GM23338 (cell line): ENCODE measurements around the gene MKNK1. TPM values are rescaled to one million over a fixed set of nuclear protein-coding genes. Genes with fewer than 3 reads are reported as not detected.

Experiments used
- ATAC-seq: fragments of 200-7000 bp; cut with Tn5 transposase; 3 replicates; pipeline ENCODE4 v1.9.1; 2020
- DNase-seq: peaks from one replicate; pipeline ENCODE4 v3.0.0-alpha.2; 2015; ENCODE audit warnings: low spot score
- H2AFZ ChIP-seq: fragments of 200-600 bp; sonication (generic); 2 replicates; pipeline ENCODE4 v1.8.0; 2016; ENCODE audit warnings: antibody characterized with exemption, mild to moderate bottlenecking, moderate library complexity
- H3F3A ChIP-seq: fragments of 200-600 bp; sonication (generic); replicated peaks from 2 replicates; pipeline ENCODE4 v1.8.0; 2017; ENCODE audit warnings: antibody characterized with exemption, mixed run types, low read depth
- H3K27ac ChIP-seq: fragments of 200-600 bp; sonication (generic); 2 replicates; pipeline ENCODE4 v1.6.1; 2016; ENCODE audit warnings: low read depth
- H3K27me3 ChIP-seq: fragments of 200-600 bp; sonication (generic); 2 replicates; pipeline ENCODE4 v1.8.0; 2016; ENCODE audit warnings: mild to moderate bottlenecking, mixed run types, moderate library complexity; ENCODE audit not compliant: insufficient read depth
- H3K36me3 ChIP-seq: fragments of 200-600 bp; sonication (generic); 2 replicates; pipeline ENCODE4 v1.8.0; 2016; ENCODE audit warnings: mild to moderate bottlenecking; ENCODE audit not compliant: insufficient read depth
- H3K4me1 ChIP-seq: fragments of 200-600 bp; sonication (generic); 2 replicates; pipeline ENCODE4 v1.8.0; 2016; ENCODE audit warnings: mild to moderate bottlenecking, moderate library complexity; ENCODE audit not compliant: insufficient read depth
- H3K4me2 ChIP-seq: fragments of 200-600 bp; sonication (generic); 2 replicates; pipeline ENCODE4 v1.7.1; 2017; ENCODE audit warnings: mixed run types
- H3K4me3 ChIP-seq: fragments of 200-600 bp; sonication (generic); 2 replicates; pipeline ENCODE4 v1.6.1; 2016; ENCODE audit warnings: mixed run types
- H3K79me2 ChIP-seq: fragments of 200-600 bp; sonication (generic); replicated peaks from 2 replicates; pipeline ENCODE4 v1.8.0; 2017; ENCODE audit warnings: mild to moderate bottlenecking; ENCODE audit not compliant: insufficient read depth
- H3K9me2 ChIP-seq: fragments of 200-600 bp; sonication (generic); 2 replicates; pipeline ENCODE4 v1.8.0; 2017; ENCODE audit not compliant: insufficient read depth
- H4K20me1 ChIP-seq: fragments of 200-600 bp; sonication (generic); replicated peaks from 2 replicates; pipeline ENCODE4 v1.8.0; 2017; ENCODE audit warnings: mild to moderate bottlenecking; ENCODE audit not compliant: insufficient read depth
- H3K27ac Mint-ChIP-seq: 2 replicates; pipeline ENCODE4 v1.8.0; 2020; ENCODE audit warnings: inconsistent platforms, mild to moderate bottlenecking, moderate library complexity, mixed read lengths
- H3K27me3 Mint-ChIP-seq: 3 replicates; pipeline ENCODE4 v1.8.0; 2022; ENCODE audit warnings: low read depth, mild to moderate bottlenecking, moderate library complexity, mixed read lengths, inconsistent platforms; ENCODE audit not compliant: insufficient read depth, poor library complexity
- H3K36me3 Mint-ChIP-seq: 3 replicates; pipeline ENCODE4 v1.8.0; 2021; ENCODE audit warnings: low read depth, mild to moderate bottlenecking, inconsistent platforms, moderate library complexity, mixed read lengths
- H3K4me1 Mint-ChIP-seq: 3 replicates; pipeline ENCODE4 v1.8.0; 2020; ENCODE audit warnings: mild to moderate bottlenecking, inconsistent platforms, mixed read lengths
- H3K4me3 Mint-ChIP-seq: 3 replicates; pipeline ENCODE4 v1.8.0; 2021; ENCODE audit warnings: moderate library complexity, mild to moderate bottlenecking, inconsistent platforms, mixed read lengths
- H3K9me3 Mint-ChIP-seq: 3 replicates; pipeline ENCODE4 v1.8.0; 2020; ENCODE audit warnings: moderate library complexity, mild to moderate bottlenecking, inconsistent platforms, mixed read lengths
- CREB1 ChIP-seq: fragments of 250-450 bp; sonication (Bioruptor Pico); IDR thresholded peaks from 2 replicates; pipeline ENCODE4 v1.5.0; 2020; ENCODE audit warnings: low read depth, mild to moderate bottlenecking, moderate library complexity
- EZH2 ChIP-seq: fragments of 200-600 bp; sonication (generic); IDR thresholded peaks from one replicate; pipeline ENCODE4 v1.8.0; 2017; ENCODE audit warnings: antibody characterized with exemption, mild to moderate bottlenecking, low read depth; ENCODE audit not compliant: unreplicated experiment
- EZH2phosphoT487 ChIP-seq: fragments of 200-600 bp; sonication (generic); IDR thresholded peaks from one replicate; pipeline ENCODE4 v1.8.1; 2018; ENCODE audit warnings: antibody characterized with exemption; ENCODE audit not compliant: unreplicated experiment
- JUNB ChIP-seq: IDR thresholded peaks from one replicate; pipeline ENCODE4 v1.6.1; 2016; ENCODE audit warnings: antibody characterized with exemption; ENCODE audit not compliant: unreplicated experiment
- NANOG ChIP-seq: IDR thresholded peaks from 2 replicates; pipeline ENCODE4 v1.6.1; 2016; ENCODE audit warnings: antibody characterized with exemption, borderline replicate concordance
- POLR2AphosphoS5 ChIP-seq: IDR thresholded peaks from 2 replicates; pipeline ENCODE4 v1.6.1; 2016; ENCODE audit warnings: antibody characterized with exemption, low read depth
- STAT1 ChIP-seq: IDR thresholded peaks from one replicate; pipeline ENCODE4 v1.6.1; 2016; ENCODE audit warnings: antibody characterized with exemption; ENCODE audit not compliant: unreplicated experiment
- ZNF114 ChIP-seq: fragments of 250-450 bp; sonication (Bioruptor Pico); IDR thresholded peaks from 2 replicates; pipeline ENCODE4 v1.5.0; 2020; ENCODE audit warnings: mild to moderate bottlenecking, moderate library complexity
- ZNF331 ChIP-seq: fragments of 250-450 bp; sonication (Bioruptor Pico); IDR thresholded peaks from 2 replicates; pipeline ENCODE4 v1.5.0; 2020; ENCODE audit warnings: low read depth, mild to moderate bottlenecking, moderate library complexity
- polyA plus RNA-seq: library from polyadenylated mRNA; unstranded; fragments of >200 nt; fragmentation: Nextera tagmentation; extraction: Ambion mirVana; gene quantifications from 2 replicates; pipeline ENCODE4 v1.2.1, GENCODE V29; 2016
- total RNA-seq: library from RNA; depleted of rRNA; stranded (reverse); fragments of >200 nt; shearing (Covaris generic); gene quantifications from 2 replicates; pipeline ENCODE4 v1.2.3, GENCODE V29; 2014
- TF ChIP-seq, protein P1 (sequence below): IDR thresholded peaks from one replicate; pipeline ENCODE4 v1.6.1; 2018; ENCODE audit warnings: antibody characterized with exemption; ENCODE audit not compliant: unreplicated experiment
- TF ChIP-seq, protein P2 (sequence below), 2 experiments: fragments of 200-600 bp in 1 of 2; sonication (generic) in 1 of 2; conservative IDR thresholded peaks; 2 replicates each; pipeline versions ENCODE4 v1.5.1 to v1.6.1; 2016 to 2017; ENCODE audit warnings: antibody characterized with exemption in 2 of 2, low read depth in 2 of 2, mild to moderate bottlenecking in 2 of 2, moderate library complexity in 1 of 2
- TF ChIP-seq, protein P3 (sequence below): IDR thresholded peaks from 2 replicates; pipeline ENCODE4 v1.6.1; 2016; ENCODE audit warnings: antibody characterized with exemption
- TF ChIP-seq, protein P4 (sequence below): fragments of 250-450 bp; sonication (Bioruptor Pico); IDR thresholded peaks from 2 replicates; pipeline ENCODE4 v1.5.0; 2020; ENCODE audit warnings: mild to moderate bottlenecking, moderate library complexity

The MKNK1 gene
- total and polyA plus RNA-seq, 2 experiments from 2014 or later, result 11.8 to 20.5 TPM

DNA sequence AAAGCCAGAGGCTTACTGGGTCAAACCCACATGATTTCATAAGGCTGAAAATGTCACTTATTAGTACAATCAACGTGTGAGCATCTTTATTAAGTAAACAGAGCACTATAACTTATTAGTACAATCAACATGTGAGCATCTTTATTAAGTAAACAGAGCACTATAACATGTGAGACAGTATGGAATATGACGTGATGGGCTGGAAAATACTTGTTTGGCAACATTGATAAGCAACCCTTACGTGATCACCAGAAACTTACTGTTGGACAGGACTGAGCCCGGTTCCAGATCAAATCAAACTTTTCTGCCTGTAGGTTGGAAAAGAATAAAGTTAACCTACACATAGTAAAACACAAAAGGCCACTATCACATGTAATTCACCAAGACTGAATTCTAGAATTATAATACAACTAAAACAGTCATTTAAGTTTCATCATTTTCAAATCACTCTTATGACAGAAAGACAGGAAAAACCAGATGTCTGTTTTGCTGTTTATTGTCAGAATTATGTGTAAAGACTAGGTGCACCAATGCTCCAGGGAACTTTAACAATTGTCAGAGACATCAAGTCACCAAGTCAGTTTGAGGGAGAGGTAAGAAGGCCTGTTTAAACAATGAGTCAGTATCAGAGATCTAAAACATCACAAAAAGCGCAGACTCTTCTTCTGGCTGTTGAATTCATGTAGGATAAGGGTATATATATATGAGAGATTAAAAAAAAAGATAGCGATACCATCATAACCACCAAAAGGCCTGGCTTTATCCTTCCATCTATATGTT, 48.4 kb upstream of the MKNK1 start:
- no peak overlapping the region for H3K4me3 ChIP-seq
- no peaks in the 10 kb centered on the region for H4K20me1 ChIP-seq
- no peaks in the 10 kb centered on the region for H3K79me2 ChIP-seq
- Mint-ChIP-seq H3K9me3 (peaks cover 15% of the 10 kb centered on the region; the same call in 2 of the 3 replicates), H3K36me3 (peaks cover 70% of the 10 kb centered on the region), H3K4me3 (no peak overlapping the region), H3K27me3 (no peaks in the 10 kb centered on the region), H3K27ac (no peak overlapping the region), H3K4me1 (no peaks in the 10 kb centered on the region)
- no peaks in the 10 kb centered on the region for H3K4me1 ChIP-seq
- ATAC-seq (no peak), DNase-seq (no peak)
- H3K36me3 ChIP-seq, result peaks cover 27% of the 10 kb centered on the region
- no peaks in the 10 kb centered on the region for H3K27me3 ChIP-seq
- TF ChIP-seq, protein P1, sequence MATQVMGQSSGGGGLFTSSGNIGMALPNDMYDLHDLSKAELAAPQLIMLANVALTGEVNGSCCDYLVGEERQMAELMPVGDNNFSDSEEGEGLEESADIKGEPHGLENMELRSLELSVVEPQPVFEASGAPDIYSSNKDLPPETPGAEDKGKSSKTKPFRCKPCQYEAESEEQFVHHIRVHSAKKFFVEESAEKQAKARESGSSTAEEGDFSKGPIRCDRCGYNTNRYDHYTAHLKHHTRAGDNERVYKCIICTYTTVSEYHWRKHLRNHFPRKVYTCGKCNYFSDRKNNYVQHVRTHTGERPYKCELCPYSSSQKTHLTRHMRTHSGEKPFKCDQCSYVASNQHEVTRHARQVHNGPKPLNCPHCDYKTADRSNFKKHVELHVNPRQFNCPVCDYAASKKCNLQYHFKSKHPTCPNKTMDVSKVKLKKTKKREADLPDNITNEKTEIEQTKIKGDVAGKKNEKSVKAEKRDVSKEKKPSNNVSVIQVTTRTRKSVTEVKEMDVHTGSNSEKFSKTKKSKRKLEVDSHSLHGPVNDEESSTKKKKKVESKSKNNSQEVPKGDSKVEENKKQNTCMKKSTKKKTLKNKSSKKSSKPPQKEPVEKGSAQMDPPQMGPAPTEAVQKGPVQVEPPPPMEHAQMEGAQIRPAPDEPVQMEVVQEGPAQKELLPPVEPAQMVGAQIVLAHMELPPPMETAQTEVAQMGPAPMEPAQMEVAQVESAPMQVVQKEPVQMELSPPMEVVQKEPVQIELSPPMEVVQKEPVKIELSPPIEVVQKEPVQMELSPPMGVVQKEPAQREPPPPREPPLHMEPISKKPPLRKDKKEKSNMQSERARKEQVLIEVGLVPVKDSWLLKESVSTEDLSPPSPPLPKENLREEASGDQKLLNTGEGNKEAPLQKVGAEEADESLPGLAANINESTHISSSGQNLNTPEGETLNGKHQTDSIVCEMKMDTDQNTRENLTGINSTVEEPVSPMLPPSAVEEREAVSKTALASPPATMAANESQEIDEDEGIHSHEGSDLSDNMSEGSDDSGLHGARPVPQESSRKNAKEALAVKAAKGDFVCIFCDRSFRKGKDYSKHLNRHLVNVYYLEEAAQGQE, result no peak
- TF ChIP-seq, protein P2, sequence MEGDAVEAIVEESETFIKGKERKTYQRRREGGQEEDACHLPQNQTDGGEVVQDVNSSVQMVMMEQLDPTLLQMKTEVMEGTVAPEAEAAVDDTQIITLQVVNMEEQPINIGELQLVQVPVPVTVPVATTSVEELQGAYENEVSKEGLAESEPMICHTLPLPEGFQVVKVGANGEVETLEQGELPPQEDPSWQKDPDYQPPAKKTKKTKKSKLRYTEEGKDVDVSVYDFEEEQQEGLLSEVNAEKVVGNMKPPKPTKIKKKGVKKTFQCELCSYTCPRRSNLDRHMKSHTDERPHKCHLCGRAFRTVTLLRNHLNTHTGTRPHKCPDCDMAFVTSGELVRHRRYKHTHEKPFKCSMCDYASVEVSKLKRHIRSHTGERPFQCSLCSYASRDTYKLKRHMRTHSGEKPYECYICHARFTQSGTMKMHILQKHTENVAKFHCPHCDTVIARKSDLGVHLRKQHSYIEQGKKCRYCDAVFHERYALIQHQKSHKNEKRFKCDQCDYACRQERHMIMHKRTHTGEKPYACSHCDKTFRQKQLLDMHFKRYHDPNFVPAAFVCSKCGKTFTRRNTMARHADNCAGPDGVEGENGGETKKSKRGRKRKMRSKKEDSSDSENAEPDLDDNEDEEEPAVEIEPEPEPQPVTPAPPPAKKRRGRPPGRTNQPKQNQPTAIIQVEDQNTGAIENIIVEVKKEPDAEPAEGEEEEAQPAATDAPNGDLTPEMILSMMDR (conservative IDR thresholded peaks at IDR 0.05; ENCODE audit: low read depth in 2 of 2), result no peak
- TF ChIP-seq, protein P3, sequence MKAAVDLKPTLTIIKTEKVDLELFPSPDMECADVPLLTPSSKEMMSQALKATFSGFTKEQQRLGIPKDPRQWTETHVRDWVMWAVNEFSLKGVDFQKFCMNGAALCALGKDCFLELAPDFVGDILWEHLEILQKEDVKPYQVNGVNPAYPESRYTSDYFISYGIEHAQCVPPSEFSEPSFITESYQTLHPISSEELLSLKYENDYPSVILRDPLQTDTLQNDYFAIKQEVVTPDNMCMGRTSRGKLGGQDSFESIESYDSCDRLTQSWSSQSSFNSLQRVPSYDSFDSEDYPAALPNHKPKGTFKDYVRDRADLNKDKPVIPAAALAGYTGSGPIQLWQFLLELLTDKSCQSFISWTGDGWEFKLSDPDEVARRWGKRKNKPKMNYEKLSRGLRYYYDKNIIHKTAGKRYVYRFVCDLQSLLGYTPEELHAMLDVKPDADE, result no peak
- TF ChIP-seq NANOG (no peak), POLR2AphosphoS5 (no peak), STAT1 (no peak), JUNB (no peak), ZNF331 (CRISPR knock-in tag) (no peak), EZH2phosphoT487 (no peak), ZNF114 (CRISPR knock-in tag) (no peak), EZH2 (no peak), CREB1 (CRISPR knock-in tag) (no peak)
- TF ChIP-seq, protein P4, sequence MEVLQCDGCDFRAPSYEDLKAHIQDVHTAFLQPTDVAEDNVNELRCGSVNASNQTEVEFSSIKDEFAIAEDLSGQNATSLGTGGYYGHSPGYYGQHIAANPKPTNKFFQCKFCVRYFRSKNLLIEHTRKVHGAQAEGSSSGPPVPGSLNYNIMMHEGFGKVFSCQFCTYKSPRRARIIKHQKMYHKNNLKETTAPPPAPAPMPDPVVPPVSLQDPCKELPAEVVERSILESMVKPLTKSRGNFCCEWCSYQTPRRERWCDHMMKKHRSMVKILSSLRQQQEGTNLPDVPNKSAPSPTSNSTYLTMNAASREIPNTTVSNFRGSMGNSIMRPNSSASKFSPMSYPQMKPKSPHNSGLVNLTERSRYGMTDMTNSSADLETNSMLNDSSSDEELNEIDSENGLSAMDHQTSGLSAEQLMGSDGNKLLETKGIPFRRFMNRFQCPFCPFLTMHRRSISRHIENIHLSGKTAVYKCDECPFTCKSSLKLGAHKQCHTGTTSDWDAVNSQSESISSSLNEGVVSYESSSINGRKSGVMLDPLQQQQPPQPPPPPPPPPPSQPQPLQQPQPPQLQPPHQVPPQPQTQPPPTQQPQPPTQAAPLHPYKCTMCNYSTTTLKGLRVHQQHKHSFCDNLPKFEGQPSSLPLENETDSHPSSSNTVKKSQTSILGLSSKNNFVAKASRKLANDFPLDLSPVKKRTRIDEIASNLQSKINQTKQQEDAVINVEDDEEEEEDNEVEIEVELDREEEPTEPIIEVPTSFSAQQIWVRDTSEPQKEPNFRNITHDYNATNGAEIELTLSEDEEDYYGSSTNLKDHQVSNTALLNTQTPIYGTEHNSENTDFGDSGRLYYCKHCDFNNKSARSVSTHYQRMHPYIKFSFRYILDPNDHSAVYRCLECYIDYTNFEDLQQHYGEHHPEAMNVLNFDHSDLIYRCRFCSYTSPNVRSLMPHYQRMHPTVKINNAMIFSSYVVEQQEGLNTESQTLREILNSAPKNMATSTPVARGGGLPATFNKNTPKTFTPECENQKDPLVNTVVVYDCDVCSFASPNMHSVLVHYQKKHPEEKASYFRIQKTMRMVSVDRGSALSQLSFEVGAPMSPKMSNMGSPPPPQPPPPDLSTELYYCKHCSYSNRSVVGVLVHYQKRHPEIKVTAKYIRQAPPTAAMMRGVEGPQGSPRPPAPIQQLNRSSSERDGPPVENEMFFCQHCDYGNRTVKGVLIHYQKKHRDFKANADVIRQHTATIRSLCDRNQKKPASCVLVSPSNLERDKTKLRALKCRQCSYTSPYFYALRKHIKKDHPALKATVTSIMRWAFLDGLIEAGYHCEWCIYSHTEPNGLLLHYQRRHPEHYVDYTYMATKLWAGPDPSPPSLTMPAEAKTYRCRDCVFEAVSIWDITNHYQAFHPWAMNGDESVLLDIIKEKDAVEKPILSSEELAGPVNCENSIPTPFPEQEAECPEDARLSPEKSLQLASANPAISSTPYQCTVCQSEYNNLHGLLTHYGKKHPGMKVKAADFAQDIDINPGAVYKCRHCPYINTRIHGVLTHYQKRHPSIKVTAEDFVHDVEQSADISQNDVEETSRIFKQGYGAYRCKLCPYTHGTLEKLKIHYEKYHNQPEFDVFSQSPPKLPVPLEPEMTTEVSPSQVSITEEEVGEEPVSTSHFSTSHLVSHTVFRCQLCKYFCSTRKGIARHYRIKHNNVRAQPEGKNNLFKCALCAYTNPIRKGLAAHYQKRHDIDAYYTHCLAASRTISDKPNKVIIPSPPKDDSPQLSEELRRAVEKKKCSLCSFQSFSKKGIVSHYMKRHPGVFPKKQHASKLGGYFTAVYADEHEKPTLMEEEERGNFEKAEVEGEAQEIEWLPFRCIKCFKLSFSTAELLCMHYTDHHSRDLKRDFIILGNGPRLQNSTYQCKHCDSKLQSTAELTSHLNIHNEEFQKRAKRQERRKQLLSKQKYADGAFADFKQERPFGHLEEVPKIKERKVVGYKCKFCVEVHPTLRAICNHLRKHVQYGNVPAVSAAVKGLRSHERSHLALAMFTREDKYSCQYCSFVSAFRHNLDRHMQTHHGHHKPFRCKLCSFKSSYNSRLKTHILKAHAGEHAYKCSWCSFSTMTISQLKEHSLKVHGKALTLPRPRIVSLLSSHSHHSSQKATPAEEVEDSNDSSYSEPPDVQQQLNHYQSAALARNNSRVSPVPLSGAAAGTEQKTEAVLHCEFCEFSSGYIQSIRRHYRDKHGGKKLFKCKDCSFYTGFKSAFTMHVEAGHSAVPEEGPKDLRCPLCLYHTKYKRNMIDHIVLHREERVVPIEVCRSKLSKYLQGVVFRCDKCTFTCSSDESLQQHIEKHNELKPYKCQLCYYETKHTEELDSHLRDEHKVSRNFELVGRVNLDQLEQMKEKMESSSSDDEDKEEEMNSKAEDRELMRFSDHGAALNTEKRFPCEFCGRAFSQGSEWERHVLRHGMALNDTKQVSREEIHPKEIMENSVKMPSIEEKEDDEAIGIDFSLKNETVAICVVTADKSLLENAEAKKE (CRISPR knock-in tag), result no peak
- H3K9me2 ChIP-seq, result no peaks in the 10 kb centered on the region
- no peak overlapping the region for H3K27ac ChIP-seq
- H2AFZ ChIP-seq, result no peak overlapping the region
- no peaks in the 10 kb centered on the region for H3F3A ChIP-seq
- H3K4me2 ChIP-seq, result no peak overlapping the region
